ENCODE data around the gene ANO4.
"Not testable (repeated sequence)": the region's sequence is repeated elsewhere in the genome, so short reads cannot be mapped to it uniquely, and the experiment has no call there.

GRCh38 chr12:101062508-101062907 lies 267.9 kb downstream of the ANO4 start:
- TF ChIP-seq YY1 (IDR thresholded peaks at IDR 0.05; ENCODE audit: insufficient read depth, insufficient read length); ZNF274 (IDR thresholded peaks at IDR 0.05; ENCODE audit: low read depth, low read length): not testable (repeated sequence)

All from NT2/D1 (cell line).